Sigmoid colon (tissue), 4 donors: Measurements from ENCODE around the gene LIAS.

ENCODE experiments used
- CTCF ChIP-seq, 4 experiments: fragments of 450-650 bp in 3 of 4; fragments of 200-600 bp in 1 of 4; IDR thresholded peaks; one replicate each; pipeline ENCODE4 v1.5.1; 2016 to 2019; ENCODE audit warnings: antibody characterized with exemption in 4 of 4, mild to moderate bottlenecking in 3 of 4, moderate library complexity in 2 of 4
- POLR2AphosphoS5 ChIP-seq, 4 donors: sonication (generic); formaldehyde crosslinking; IDR thresholded peaks; one replicate each; pipeline ENCODE4 v1.6.1; 2017; ENCODE audit warnings: antibody characterized with exemption in 4 of 4

GRCh38 chr4:39494354-39494753 lies 35.5 kb downstream of the LIAS start:
- TF ChIP-seq POLR2AphosphoS5 (IDR thresholded peaks at IDR 0.05) (no peak), CTCF (IDR thresholded peaks at IDR 0.05) (no peak)
